Liver (tissue), 9 donors: Measurements from ENCODE around the gene CUL7. TPM values are rescaled to one million over a fixed set of nuclear protein-coding genes. Genes with fewer than 3 reads are reported as not detected.
"Not testable (repeated sequence)": the region's sequence is repeated elsewhere in the genome, so short reads cannot be mapped to it uniquely, and the experiment has no call there.

ENCODE experiments used
- DNase-seq: peaks from one replicate; pipeline ENCODE4 v3.0.0-alpha.2; 2017; ENCODE audit warnings: low spot score
- H3K27ac ChIP-seq, 2 donors: one replicate each; pipeline ENCODE4 v1.7.0; 2013; ENCODE audit warnings: inconsistent platforms in 2 of 2, low read length in 2 of 2, control low read depth in 1 of 2, low read depth in 1 of 2, mild to moderate bottlenecking in 1 of 2
- H3K27me3 ChIP-seq, 4 donors: one replicate each; pipeline versions ENCODE4 v1.6.1 to v1.7.0; 2013; ENCODE audit warnings: low read length in 3 of 4, inconsistent platforms in 1 of 4, mild to moderate bottlenecking in 1 of 4, moderate library complexity in 1 of 4; ENCODE audit not compliant: control insufficient read depth in 4 of 4, insufficient read depth in 4 of 4
- H3K36me3 ChIP-seq, 4 donors: one replicate each; pipeline versions ENCODE4 v1.6.1 to v1.7.0; 2013; ENCODE audit warnings: low read length in 3 of 4, mild to moderate bottlenecking in 3 of 4, low read depth in 1 of 4, moderate library complexity in 1 of 4; ENCODE audit not compliant: control insufficient read depth in 4 of 4, insufficient read depth in 3 of 4
- H3K4me1 ChIP-seq, 4 donors: one replicate each; pipeline versions ENCODE4 v1.6.1 to v1.7.0; 2013; ENCODE audit warnings: low read length in 3 of 4, mild to moderate bottlenecking in 3 of 4, moderate library complexity in 1 of 4; ENCODE audit not compliant: control insufficient read depth in 4 of 4, insufficient read depth in 4 of 4
- H3K4me3 ChIP-seq, 3 donors: one replicate each; pipeline versions ENCODE4 v1.6.1 to v1.7.0; 2013; ENCODE audit warnings: low read length in 3 of 3, control low read depth in 1 of 3, low read depth in 1 of 3, mild to moderate bottlenecking in 1 of 3
- H3K9ac ChIP-seq, 2 donors: one replicate each; pipeline ENCODE4 v1.7.0; 2013; ENCODE audit warnings: low read length in 2 of 2, mild to moderate bottlenecking in 2 of 2, moderate library complexity in 2 of 2, control low read depth in 1 of 2, low read depth in 1 of 2
- H3K9me3 ChIP-seq, 4 donors: one replicate each; pipeline versions ENCODE4 v1.6.1 to v1.7.0; 2013; ENCODE audit warnings: low read length in 3 of 4; ENCODE audit not compliant: control insufficient read depth in 4 of 4
- FOXA2 ChIP-seq: IDR thresholded peaks from 2 replicates; pipeline ENCODE4 v1.6.1; 2016; ENCODE audit warnings: antibody characterized with exemption
- GABPA ChIP-seq, 2 donors: IDR thresholded peaks in 1 of 2; conservative IDR thresholded peaks in 1 of 2; 2 replicates each; pipeline ENCODE4 v1.6.1; 2016; ENCODE audit warnings: antibody characterized with exemption in 2 of 2, mild to moderate bottlenecking in 1 of 2, moderate library complexity in 1 of 2
- HNF4G ChIP-seq: IDR thresholded peaks from 2 replicates; pipeline ENCODE4 v1.6.1; 2016; ENCODE audit warnings: antibody characterized with exemption
- JUND ChIP-seq, 2 donors: IDR thresholded peaks; 2 replicates each; pipeline ENCODE4 v1.6.1; 2016; ENCODE audit warnings: antibody characterized with exemption in 2 of 2
- NR2F2 ChIP-seq: IDR thresholded peaks from 2 replicates; pipeline ENCODE4 v1.6.1; 2016; ENCODE audit warnings: antibody characterized with exemption
- RAD21 ChIP-seq, 2 donors: IDR thresholded peaks; 2 replicates each; pipeline ENCODE4 v1.6.1; 2016; ENCODE audit warnings: antibody characterized with exemption in 2 of 2, mild to moderate bottlenecking in 2 of 2
- RXRA ChIP-seq, 2 donors: IDR thresholded peaks; 2 replicates each; pipeline ENCODE4 v1.6.1; 2017 to 2018; ENCODE audit warnings: antibody characterized with exemption in 2 of 2, mild to moderate bottlenecking in 1 of 2
- TAF1 ChIP-seq: conservative IDR thresholded peaks from 2 replicates; pipeline ENCODE4 v1.6.1; 2016; ENCODE audit warnings: antibody characterized with exemption, mild to moderate bottlenecking
- YY1 ChIP-seq: IDR thresholded peaks from 2 replicates; pipeline ENCODE4 v1.6.1; 2016; ENCODE audit warnings: antibody characterized with exemption, mild to moderate bottlenecking
- WGBS: extraction: QIAGEN DNeasy Blood & Tissue Kit; methylation state at CpG from one replicate; pipeline ENCODE4 v1.1.7; 2013; 5-methylcytosine and 5-hydroxymethylcytosine counted together
- polyA plus RNA-seq, 2 donors: library from polyadenylated mRNA; stranded (reverse) in 1 of 2; unstranded in 1 of 2; fragments of 200-250 nt in 1 of 2; fragments of >200 nt in 1 of 2; fragmentation: Nextera tagmentation in 1 of 2; extraction: Ambion mirVana in 1 of 2; gene quantifications; one replicate each; pipeline versions ENCODE4 v1.2.1 to v1.2.3, GENCODE V29; 2013 to 2015
- total RNA-seq, 2 donors: library from RNA; depleted of rRNA; stranded (reverse); fragments of >200 nt; gene quantifications; one replicate each; pipeline ENCODE4 v1.2.3, GENCODE V29; 2014
- TF ChIP-seq, protein P1 (sequence below): fragments of 150-350 bp; IDR thresholded peaks from 2 replicates; pipeline ENCODE4 v1.5.1; 2017; ENCODE audit warnings: improper control_type of control experiment, low read depth, low read length; ENCODE audit not compliant: missing input control
- donor health status: healthy.
- donor health status: healthy.
- donor health status: healthy.
- donor health status: healthy.
- donor health status: healthy.

CUL7 gene
- total and polyA plus RNA-seq, 4 donors = 2.2 to 10.4 (median 7.7) TPM

DNA sequence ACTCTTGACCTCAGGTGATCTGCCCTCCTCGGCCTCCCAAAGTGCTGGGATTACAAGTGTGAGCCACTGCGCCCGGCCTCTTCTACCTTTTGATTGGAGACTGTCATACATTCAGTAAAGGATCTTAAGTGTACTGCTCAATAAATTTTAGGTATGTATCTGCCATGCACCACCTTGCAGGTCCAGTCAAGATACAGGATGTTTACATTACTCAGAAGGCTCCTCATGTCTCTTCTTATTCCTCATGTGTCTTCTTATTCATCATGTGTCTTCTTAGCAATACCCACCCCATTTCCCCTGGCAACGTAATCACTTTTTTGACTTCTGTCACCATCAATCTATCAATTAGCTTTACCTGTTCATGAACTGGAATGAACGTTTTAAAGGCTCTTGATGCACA, 47.8 kb downstream of the CUL7 start:
- no peak for TF ChIP-seq YY1
- TF ChIP-seq, protein P1, sequence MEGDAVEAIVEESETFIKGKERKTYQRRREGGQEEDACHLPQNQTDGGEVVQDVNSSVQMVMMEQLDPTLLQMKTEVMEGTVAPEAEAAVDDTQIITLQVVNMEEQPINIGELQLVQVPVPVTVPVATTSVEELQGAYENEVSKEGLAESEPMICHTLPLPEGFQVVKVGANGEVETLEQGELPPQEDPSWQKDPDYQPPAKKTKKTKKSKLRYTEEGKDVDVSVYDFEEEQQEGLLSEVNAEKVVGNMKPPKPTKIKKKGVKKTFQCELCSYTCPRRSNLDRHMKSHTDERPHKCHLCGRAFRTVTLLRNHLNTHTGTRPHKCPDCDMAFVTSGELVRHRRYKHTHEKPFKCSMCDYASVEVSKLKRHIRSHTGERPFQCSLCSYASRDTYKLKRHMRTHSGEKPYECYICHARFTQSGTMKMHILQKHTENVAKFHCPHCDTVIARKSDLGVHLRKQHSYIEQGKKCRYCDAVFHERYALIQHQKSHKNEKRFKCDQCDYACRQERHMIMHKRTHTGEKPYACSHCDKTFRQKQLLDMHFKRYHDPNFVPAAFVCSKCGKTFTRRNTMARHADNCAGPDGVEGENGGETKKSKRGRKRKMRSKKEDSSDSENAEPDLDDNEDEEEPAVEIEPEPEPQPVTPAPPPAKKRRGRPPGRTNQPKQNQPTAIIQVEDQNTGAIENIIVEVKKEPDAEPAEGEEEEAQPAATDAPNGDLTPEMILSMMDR = no peak
- TF ChIP-seq TAF1 = no peak
- no peak for TF ChIP-seq RXRA (IDR thresholded peaks at IDR 0.05)
- TF ChIP-seq GABPA (IDR thresholded peaks at IDR 0.05 in 1 of 2, conservative IDR thresholded peaks at IDR 0.05 in 1 of 2) = no peak
- no peak for TF ChIP-seq HNF4G
- no peak for TF ChIP-seq NR2F2
- TF ChIP-seq RAD21 (IDR thresholded peaks at IDR 0.05) = no peak
- no peaks in the 10 kb centered on the region for H3K4me1 ChIP-seq
- peaks cover 1 to 39% (median 26%) of the 10 kb centered on the region in 4 donors for H3K36me3 ChIP-seq
- H3K9me3 ChIP-seq = no peaks in the 10 kb centered on the region
- no peak overlapping the region for H3K4me3 ChIP-seq
- WGBS = 94% methylated on average over 5 of the region's 5 CpGs
- no peak overlapping the region for H3K27ac ChIP-seq
- H3K9ac ChIP-seq = no peak overlapping the region
- H3K27me3 ChIP-seq = no peaks in the 10 kb centered on the region
- DNase-seq = no peak

DNA sequence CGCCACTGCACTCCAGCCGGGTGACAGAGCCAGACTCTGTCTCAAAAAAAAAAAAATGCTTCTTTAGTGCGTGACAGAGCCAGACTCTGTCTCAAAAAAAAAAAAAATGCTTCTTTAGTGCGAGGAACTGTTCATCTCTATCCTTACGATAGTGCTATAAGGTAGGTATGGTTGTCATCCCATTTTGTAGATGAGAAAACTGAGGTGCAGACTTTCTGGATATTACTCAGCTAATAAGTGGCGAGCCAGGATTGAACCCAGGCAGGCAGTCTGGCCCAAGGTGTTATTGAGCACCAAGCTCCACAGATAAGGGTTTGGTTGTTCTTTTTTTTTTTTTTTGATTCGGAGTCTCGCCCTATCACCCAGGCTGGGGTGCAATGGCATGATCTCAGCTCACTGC, 51.8 kb downstream of the CUL7 start:
- H3K4me3 ChIP-seq = no peak overlapping the region
- H3K27ac ChIP-seq = no peak overlapping the region
- no peak overlapping the region for H3K9ac ChIP-seq
- TF ChIP-seq JUND (IDR thresholded peaks at IDR 0.05) = no peak
- H3K27me3 ChIP-seq = no peaks in the 10 kb centered on the region
- H3K36me3 ChIP-seq = peaks cover 0 to 3% (median 1%) of the 10 kb centered on the region in 4 donors
- no peaks in the 10 kb centered on the region for H3K9me3 ChIP-seq
- DNase-seq = no peak
- no peaks in the 10 kb centered on the region for H3K4me1 ChIP-seq
- 95% methylated on average over 8 of the region's 8 CpGs for WGBS

DNA sequence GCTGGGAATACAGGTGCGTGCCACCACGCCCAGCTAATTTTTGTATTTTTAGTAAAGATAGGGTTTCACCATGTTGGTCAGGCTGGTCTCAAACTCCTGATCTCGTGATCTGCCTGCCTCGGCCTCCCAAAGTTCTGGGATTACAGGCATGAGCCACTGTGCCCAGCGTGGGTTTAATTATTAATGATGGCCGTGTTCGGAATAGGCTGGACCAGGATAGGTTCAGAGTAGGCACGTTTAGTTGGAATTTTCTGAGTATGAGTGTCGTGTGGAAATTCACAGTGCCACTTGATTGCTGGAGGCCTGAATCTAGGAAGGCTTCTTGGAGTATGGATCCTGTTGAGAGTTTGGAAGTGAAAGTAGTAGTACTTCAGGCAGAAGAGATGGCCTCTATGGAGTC, 55.4 kb downstream of the CUL7 start:
- 66% methylated on average over 9 of the region's 9 CpGs for WGBS
- not testable (repeated sequence) for H3K9ac ChIP-seq, H3K36me3 ChIP-seq, H3K27me3 ChIP-seq, H3K27ac ChIP-seq, H3K4me3 ChIP-seq, DNase-seq, H3K9me3 ChIP-seq, H3K4me1 ChIP-seq

DNA sequence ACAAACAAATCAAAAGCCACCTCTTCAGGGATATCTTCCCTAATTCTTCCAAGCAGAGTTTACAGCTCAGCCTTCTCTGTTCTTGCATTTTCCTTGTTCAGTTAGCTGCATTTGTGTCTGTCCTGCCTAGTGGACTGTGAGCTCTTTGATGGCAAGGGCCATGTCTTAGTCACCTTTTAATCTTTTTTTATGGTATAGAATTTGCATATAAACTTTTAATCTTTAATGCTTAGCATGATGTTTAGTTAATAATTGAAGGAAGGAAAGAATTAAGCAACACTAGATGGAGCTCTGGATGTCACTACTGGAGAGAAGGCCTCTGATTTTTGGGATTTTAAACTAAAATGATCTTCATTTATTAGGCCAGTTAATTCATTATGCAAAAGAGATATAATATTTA, 57.1 kb downstream of the CUL7 start:
- TF ChIP-seq GABPA (IDR thresholded peaks at IDR 0.05 in 1 of 2, conservative IDR thresholded peaks at IDR 0.05 in 1 of 2) (no peak), NR2F2 (no peak), FOXA2 (no peak), RXRA (IDR thresholded peaks at IDR 0.05) (no peak), RAD21 (IDR thresholded peaks at IDR 0.05) (peak in 1 of 2 donors; percentile 32)
- no peak overlapping the region for H3K9ac ChIP-seq
- H3K36me3 ChIP-seq = peaks cover under 1 to 3% (median 2%) of the 10 kb centered on the region in 4 donors
- no peak for DNase-seq
- H3K4me3 ChIP-seq = no peak overlapping the region
- H3K27ac ChIP-seq = no peak overlapping the region
- H3K27me3 ChIP-seq = no peaks in the 10 kb centered on the region
- H3K4me1 ChIP-seq = no peaks in the 10 kb centered on the region
- H3K9me3 ChIP-seq = no peaks in the 10 kb centered on the region
